Activated T-helper 1 cell treated with anti-CD3 and anti-CD28 coated beads, Interleukin-12 subunit alpha, Interleukin-12 subunit beta, Interleukin-2, Interleukin-4 antibody, amounts not matched to agents 30 ng/mL and 10 ng/mL and 1 ng/mL, durations not matched to agents 14 hours and 24 hours and 36 hours (primary cell): ENCODE measurements around the gene SAA4. TPM values are rescaled to one million over a fixed set of nuclear protein-coding genes. Genes with fewer than 3 reads are reported as not detected.
"Not testable (repeated sequence)": the region's sequence is repeated elsewhere in the genome, so short reads cannot be mapped to it uniquely, and the experiment has no call there.

Source experiments
- DNase-seq: peaks from one replicate; pipeline ENCODE4 v3.0.0; 2021; ENCODE audit warnings: low spot score
- H3K27ac Mint-ChIP-seq: one replicate; pipeline ENCODE4 v1.8.0; 2021; ENCODE audit warnings: mild to moderate bottlenecking, mixed read lengths
- H3K27me3 Mint-ChIP-seq: one replicate; pipeline ENCODE4 v1.8.0; 2022; ENCODE audit warnings: mild to moderate bottlenecking, moderate library complexity, mixed read lengths; ENCODE audit not compliant: insufficient read depth
- H3K36me3 Mint-ChIP-seq: one replicate; pipeline ENCODE4 v1.8.0; 2021; ENCODE audit warnings: low read depth, mixed read lengths
- H3K4me1 Mint-ChIP-seq: one replicate; pipeline ENCODE4 v1.8.0; 2021; ENCODE audit warnings: low read depth, mixed read lengths
- H3K4me3 Mint-ChIP-seq: one replicate; pipeline ENCODE4 v1.8.0; 2021; ENCODE audit warnings: mild to moderate bottlenecking, moderate library complexity, mixed read lengths
- H3K9me3 Mint-ChIP-seq: one replicate; pipeline ENCODE4 v1.8.0; 2021; ENCODE audit warnings: mixed read lengths
- intact Hi-C: fragments of 100-400 bp; cut with micrococcal nuclease; formaldehyde crosslinking; loops from one replicate; pipeline ENCODE4 v1.15.1; 2024
- total RNA-seq: library from RNA; stranded (reverse); gene quantifications from 2 replicates; pipeline ENCODE4 v1.2.3, GENCODE V29; 2022

The SAA4 gene, protein sequence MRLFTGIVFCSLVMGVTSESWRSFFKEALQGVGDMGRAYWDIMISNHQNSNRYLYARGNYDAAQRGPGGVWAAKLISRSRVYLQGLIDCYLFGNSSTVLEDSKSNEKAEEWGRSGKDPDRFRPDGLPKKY
- total RNA-seq, result not detected in 2 replicates

DNA sequence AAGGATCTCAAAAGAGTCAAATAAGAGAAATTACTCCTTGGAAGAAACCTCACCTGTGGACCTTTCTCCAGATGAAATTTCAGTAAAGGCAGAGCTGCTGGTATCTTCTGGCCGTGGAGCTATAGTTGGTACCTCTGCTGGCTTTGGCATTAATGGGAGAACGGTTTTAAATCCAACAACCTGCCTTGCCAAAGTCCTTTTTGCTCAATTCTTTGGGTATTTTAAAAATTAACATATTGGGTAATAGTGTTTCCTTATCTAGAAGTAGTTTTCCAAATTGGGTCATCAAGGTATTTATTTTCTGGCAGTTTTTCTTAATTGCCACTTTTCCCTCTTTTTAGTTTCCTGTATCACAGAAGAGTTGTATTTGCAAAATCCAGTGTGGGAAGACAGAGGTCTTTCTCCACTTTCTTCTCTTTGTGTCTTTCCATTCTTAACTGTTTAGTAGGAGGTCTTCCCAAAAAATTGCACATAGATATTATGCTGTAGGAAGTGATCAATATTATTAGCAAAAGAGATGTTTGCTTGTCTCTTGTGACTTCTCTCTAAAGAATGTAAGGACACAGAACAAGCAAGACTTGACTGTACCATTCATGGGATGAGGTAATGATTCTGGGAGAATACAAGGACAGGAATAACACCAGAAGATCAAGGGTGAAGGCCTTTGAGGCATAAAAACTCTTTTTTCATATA, at the start of gene SAA4:
SAA4 (minus strand) TSS at position 139 of the 693 bp plus-strand sequence. CDS start 876 bp downstream, outside the sequence.
- no peaks in the 10 kb centered on the region for H3K36me3 Mint-ChIP-seq
- peak within 1 kb of the TSS; percentile 32 for H3K27ac Mint-ChIP-seq
- no peak for DNase-seq
- H3K9me3 Mint-ChIP-seq, result no peaks in the 10 kb centered on the region
- H3K4me3 Mint-ChIP-seq, result no peak within 1 kb of the TSS
- no peaks in the 10 kb centered on the region for H3K4me1 Mint-ChIP-seq
- H3K27me3 Mint-ChIP-seq, result peaks cover 48% of the 10 kb centered on the region
- intact Hi-C loops, result no loop called here

DNA sequence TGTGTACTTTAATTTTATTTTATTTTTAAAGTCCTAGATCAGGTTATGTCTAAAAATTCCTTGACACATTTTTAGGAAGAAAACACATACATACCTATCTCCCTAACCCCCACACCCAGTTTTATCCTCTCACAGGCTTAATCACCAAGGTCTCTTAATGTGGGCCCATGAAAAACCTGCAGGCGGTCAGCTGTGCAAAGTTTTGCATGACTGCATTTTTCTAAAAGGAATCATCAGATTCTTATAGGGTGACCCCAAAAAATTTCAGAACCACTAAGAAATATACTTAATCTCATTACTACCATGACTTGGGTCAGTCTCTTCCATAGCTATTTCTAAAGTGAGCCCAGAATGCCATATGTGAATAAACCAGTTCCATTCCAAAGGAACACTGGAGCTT, 49.2 kb upstream of the SAA4 start:
- H3K4me3 Mint-ChIP-seq, result no peak overlapping the region
- H3K27ac Mint-ChIP-seq, result no peak overlapping the region
- DNase-seq, result no peak
- no peaks in the 10 kb centered on the region for H3K27me3 Mint-ChIP-seq
- intact Hi-C loops, result no loop called here
- no peaks in the 10 kb centered on the region for H3K9me3 Mint-ChIP-seq
- peaks cover 42% of the 10 kb centered on the region for H3K36me3 Mint-ChIP-seq
- peaks cover 6% of the 10 kb centered on the region for H3K4me1 Mint-ChIP-seq

DNA sequence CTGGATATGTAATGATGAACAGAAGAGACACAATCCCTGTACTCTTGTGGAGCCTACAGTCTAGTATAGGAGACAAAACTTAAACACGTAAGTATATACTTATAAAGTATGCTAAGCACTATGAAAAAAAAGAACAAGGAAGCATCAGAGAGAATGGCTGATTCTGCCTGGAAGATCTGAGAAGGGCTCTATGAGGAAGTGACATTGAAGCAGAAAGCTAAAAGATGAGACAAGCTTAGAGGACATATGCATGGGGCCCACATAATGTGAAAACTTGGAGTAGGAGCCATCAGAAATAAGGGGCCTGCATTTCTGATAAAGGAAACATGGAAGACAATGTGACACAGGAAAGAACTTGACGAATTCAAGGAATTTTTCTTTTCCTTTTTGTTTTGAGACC, 46.0 kb upstream of the SAA4 start:
- H3K4me1 Mint-ChIP-seq, result peaks cover 24% of the 10 kb centered on the region
- no peak overlapping the region for H3K4me3 Mint-ChIP-seq
- no peak overlapping the region for H3K27ac Mint-ChIP-seq
- H3K9me3 Mint-ChIP-seq, result no peaks in the 10 kb centered on the region
- peaks cover 49% of the 10 kb centered on the region for H3K36me3 Mint-ChIP-seq
- DNase-seq, result no peak
- intact Hi-C loops, result loop anchor here (5.0 kb wide), 1 partner anchor 40 kb away; no protein-coding TSS in a partner anchor
- H3K27me3 Mint-ChIP-seq, result no peaks in the 10 kb centered on the region

DNA sequence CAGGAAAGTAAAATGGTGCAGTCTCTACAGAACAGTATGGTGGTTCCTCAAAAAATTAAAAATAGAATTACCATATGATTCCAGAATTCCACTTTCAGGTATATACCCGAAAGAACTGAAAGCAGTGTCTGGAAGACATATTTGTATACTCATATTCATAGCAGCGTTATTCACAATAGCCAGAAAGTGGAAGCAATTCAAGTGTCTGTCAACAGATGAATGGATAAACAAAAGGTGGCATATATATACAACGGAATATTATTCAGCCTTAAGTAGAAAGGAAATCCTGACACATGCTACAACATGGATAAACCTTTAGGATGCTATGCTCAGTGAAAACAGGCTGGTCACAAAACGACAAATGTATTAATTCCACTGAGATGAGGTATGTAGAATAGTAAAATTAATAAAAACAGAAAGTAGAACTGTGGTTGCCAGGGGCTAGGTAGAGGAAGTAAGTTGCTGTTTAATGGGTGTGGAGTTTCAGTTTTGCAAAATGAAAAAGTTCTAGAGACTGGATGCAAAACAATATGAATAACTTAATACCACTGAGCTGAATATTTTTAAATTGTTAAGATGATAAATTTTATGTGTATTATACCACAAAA, 43.9 kb upstream of the SAA4 start:
- peaks cover 44% of the 10 kb centered on the region for H3K36me3 Mint-ChIP-seq
- intact Hi-C loops, result loop anchor here (5.0 kb wide), 1 partner anchor 38 kb away; no protein-coding TSS in a partner anchor

DNA sequence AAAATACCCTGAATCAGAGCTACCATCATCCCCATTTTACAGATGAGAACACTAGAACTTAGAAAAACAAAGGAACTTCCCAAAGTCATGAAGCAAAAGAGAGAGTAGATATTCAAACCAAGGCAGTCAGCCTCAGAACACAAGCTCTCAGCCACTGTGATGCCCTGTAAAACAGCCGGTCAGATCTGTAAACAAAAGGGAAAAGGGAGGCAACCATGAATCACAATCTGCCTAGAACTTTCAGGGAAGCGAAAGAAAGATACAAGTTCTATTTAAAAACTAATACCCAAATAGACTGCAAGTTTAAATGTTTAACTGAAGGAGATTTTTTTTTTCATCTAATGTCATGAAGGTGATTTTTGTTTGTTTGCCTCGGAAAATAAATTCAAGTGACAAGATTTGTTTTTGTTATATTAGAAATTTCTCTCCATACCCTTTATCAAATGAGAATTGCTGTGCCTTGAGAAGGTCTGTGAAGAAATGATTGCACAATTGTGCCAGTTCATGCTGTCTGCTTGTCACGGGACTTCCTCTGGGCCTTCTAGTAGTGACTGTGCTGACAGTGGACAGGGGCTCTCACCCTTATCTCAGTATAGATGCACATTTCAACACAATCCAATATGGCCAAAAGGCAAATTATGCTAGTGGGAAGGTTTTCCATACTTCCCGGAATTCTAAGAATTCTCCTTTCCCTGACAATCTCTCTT, 41.1 kb upstream of the SAA4 start:
- no peak overlapping the region for H3K27ac Mint-ChIP-seq
- H3K4me1 Mint-ChIP-seq, result peaks cover 24% of the 10 kb centered on the region
- intact Hi-C loops, result no loop called here
- no peaks in the 10 kb centered on the region for H3K9me3 Mint-ChIP-seq
- H3K36me3 Mint-ChIP-seq, result peaks cover 37% of the 10 kb centered on the region
- no peak overlapping the region for H3K4me3 Mint-ChIP-seq
- no peak for DNase-seq
- no peaks in the 10 kb centered on the region for H3K27me3 Mint-ChIP-seq

More for the DNA sequence above, 43.9 kb upstream of the SAA4 start:
- Mint-ChIP-seq H3K9me3 (no peaks in the 10 kb centered on the region), H3K27me3 (no peaks in the 10 kb centered on the region), H3K4me3 (peak overlapping the region; percentile 57), H3K27ac (peak overlapping the region; percentile 70), H3K4me1 (peaks cover 24% of the 10 kb centered on the region)
- no peak for DNase-seq

DNA sequence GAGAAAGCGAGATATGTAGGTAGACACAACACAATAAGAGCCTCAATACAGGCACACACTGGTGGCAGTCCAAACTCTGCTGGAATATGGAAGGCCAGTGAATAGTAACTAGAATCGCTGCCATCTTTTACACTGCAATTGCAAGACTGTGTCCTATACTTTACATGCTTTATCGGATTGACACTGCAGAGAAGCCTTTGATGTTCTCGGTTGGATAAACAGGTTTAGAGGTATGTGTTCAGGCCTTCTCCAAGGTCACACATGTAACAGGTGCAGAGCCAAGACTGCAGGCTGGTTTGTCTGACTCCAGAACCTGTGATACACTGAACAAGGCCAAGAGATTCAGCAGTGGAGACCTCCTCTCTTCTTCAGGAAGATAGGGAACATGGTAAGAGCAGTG, 34.6 kb upstream of the SAA4 start:
- no peak overlapping the region for H3K27ac Mint-ChIP-seq
- no peak for DNase-seq
- H3K4me3 Mint-ChIP-seq, result no peak overlapping the region
- H3K4me1 Mint-ChIP-seq, result no peaks in the 10 kb centered on the region
- peaks cover 1% of the 10 kb centered on the region for H3K27me3 Mint-ChIP-seq
- intact Hi-C loops, result no loop called here
- peaks cover 6% of the 10 kb centered on the region for H3K36me3 Mint-ChIP-seq
- no peaks in the 10 kb centered on the region for H3K9me3 Mint-ChIP-seq

DNA sequence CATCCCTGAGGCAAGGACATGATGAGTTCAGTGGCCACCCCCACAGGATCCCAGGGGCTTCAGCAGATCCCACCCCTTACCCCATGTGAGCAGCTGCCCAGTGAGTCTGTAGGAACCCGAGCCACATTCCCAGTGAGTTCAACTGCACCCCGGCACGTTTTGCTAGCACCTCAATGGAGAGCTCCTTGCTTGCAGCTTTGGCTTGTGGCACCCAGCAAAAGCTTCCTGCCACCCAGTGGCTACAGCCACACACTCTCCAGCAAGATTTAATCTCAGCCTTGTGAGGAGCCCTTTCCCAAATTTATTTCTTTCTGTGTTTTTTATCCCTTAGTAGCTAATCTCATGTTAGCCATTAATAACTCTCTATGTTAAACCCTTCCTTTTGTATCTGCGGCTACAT, 33.5 kb upstream of the SAA4 start:
- H3K36me3 Mint-ChIP-seq, result peaks cover 4% of the 10 kb centered on the region
- no peak overlapping the region for H3K27ac Mint-ChIP-seq
- H3K4me3 Mint-ChIP-seq, result no peak overlapping the region
- H3K27me3 Mint-ChIP-seq, result peaks cover 4% of the 10 kb centered on the region
- H3K9me3 Mint-ChIP-seq, result no peaks in the 10 kb centered on the region
- DNase-seq, result no peak
- no peaks in the 10 kb centered on the region for H3K4me1 Mint-ChIP-seq
- intact Hi-C loops, result no loop called here

DNA sequence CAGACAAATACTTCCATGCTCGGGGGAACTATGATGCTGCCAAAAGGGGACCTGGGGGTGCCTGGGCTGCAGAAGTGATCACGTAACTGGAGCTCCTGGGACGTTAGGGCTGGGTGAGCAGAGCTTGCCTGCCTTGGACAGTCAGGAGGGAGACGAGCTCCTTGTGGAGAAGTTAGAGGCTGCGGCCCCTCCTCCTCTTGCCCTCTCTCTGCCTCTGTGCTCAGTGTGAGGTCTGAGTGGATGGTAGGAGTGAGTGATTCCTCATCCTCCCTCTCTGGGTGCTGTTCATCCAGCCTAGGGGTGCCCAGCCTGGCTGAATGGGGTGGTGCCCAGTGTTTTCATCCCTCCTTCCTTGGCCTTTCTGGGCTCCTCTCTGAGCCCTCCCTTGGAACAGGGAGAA, 32.6 kb upstream of the SAA4 start:
- H3K36me3 Mint-ChIP-seq, H3K4me3 Mint-ChIP-seq, DNase-seq, H3K27ac Mint-ChIP-seq, H3K27me3 Mint-ChIP-seq, H3K9me3 Mint-ChIP-seq, H3K4me1 Mint-ChIP-seq, intact Hi-C loops: not testable (repeated sequence)

DNA sequence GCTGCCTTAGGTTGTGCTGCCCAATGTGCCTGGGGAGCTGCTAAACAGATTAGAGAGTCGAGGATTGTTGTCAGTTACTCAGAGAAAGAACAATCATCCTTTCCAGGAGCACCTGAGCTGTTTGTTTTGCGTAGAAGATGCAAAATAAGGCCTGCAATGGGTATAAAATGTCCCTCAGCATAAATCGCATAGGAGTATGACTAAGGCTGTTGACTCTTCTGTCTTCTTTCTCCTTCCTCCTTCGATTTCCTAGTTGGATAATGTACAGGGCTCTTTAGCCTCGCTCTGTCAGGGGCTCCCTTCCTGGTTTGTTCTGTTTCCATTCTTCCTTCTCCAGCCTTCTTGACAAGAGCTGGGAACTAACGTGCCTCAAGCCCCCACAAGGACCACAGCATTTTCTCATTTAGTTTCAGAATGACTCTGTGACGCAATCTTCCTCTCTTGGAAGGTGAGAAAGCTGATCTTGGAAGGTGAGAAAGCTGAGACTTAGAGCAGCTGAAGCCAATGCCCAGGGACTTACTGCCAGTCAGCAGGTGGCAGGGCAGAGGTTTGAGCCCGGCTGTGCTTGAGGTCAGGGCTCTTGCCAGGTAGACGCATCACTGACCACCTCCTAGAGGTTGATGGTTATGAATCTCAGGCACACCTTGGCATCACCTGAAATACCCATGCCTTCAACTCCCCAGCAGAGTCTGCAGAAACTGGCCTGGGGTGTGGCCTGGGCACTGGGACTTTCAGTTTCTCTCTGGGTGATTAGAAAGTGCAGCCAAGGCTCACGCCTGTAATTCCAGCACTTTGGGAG, 30.9 kb upstream of the SAA4 start:
- H3K4me1 Mint-ChIP-seq, H3K4me3 Mint-ChIP-seq, H3K36me3 Mint-ChIP-seq, intact Hi-C loops, H3K27ac Mint-ChIP-seq, H3K27me3 Mint-ChIP-seq, DNase-seq, H3K9me3 Mint-ChIP-seq: not testable (repeated sequence)

DNA sequence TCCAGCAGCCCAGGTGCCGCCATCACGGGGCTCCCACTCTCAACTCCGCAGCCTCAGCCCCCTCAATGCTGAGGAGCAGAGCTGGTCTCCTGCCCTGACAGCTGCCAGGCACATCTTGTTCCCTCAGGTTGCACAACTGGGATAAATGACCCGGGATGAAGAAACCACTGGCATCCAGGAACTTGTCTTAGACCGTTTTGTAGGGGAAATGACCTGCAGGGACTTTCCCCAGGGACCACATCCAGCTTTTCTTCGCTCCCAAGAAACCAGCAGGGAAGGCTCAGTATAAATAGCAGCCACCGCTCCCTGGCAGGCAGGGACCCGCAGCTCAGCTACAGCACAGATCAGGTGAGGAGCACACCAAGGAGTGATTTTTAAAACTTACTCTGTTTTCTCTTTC, 29.3 kb upstream of the SAA4 start, which contains the start of gene SAA1:
SAA1 (plus strand) TSS at position 316 of the 400 bp plus-strand sequence. CDS start 624 bp downstream, outside the sequence.
- intact Hi-C loops, result no loop called here
- peaks cover 3% of the 10 kb centered on the region for H3K27me3 Mint-ChIP-seq
- no peaks in the 10 kb centered on the region for H3K4me1 Mint-ChIP-seq

DNA sequence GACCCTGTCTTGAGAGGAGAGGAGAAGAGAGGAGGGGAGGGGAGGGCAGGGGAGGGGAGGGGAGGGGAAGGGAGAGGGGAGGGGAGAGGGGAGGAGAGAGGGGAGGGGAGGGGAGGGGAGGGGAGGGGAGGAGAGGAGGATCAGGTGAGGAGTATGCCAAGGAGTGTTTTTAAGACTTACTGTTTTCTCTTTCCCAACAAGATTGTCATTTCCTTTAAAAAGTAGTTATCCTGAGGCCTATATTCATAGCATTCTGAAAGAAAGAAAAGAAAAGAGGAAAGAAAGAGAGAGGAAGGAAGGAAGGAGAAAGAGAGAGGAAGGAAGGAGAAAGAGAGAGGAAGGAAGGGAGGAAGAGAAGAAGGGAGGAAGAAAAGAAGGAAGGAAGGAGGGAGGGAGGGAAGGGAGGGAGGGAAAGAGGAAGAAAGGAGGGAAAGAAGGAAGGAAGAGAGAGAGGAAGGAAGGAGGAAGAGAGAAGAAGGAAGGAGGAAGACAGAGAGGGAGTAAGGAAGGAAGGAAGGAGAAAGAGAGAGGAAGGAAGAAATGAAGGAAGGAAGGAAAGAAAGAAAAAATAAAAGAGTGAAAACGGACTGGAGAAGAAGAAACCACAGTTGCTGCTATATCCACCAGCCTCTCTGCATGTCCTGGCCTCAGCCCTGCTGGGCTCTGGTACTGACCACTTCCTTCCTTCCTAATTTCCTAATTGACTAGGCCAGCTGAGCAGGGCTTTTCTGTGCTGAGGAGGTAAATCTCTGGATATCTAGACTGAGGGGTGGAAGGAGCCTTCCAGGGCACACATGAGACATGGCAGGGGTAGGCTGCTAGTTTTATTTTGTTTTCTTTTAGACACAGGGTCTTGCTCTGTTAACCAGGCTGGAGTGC, 28.3 kb upstream of the SAA4 start:
- Mint-ChIP-seq H3K4me1 (no peaks in the 10 kb centered on the region), H3K27ac (no peak overlapping the region), H3K36me3 (no peaks in the 10 kb centered on the region), H3K9me3 (no peaks in the 10 kb centered on the region), H3K4me3 (no peak overlapping the region), H3K27me3 (peaks cover 3% of the 10 kb centered on the region)
- DNase-seq, result no peak
- intact Hi-C loops, result no loop called here

More for the DNA sequence above, 29.3 kb upstream of the SAA4 start, which contains the start of gene SAA1:
- Mint-ChIP-seq H3K9me3 (no peaks in the 10 kb centered on the region), H3K36me3 (no peaks in the 10 kb centered on the region), H3K27ac (no peak within 1 kb of the TSS), H3K4me3 (no peak within 1 kb of the TSS)
- no peak for DNase-seq

DNA sequence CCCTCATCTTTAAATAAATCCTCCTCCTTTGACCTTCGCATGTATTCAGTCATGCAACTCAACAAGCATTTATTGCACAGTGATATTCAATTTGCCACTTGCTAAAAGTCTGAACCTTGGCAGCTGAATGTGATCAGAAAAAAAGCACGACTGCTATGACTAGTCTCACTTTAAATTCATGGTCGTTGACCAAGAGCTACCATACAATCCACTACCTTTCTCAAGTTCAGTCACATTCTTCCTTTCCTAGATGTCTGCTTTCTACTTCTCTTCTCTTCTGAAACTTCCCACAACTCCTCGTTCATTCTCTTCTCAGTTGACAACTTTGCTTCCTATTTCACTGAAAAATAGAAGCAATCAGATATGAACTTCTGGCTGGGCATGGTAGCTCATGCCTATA, 27.4 kb upstream of the SAA4 start:
- Mint-ChIP-seq H3K9me3 (no peaks in the 10 kb centered on the region), H3K27me3 (peaks cover 3% of the 10 kb centered on the region), H3K4me3 (no peak overlapping the region), H3K4me1 (no peaks in the 10 kb centered on the region), H3K36me3 (no peaks in the 10 kb centered on the region), H3K27ac (no peak overlapping the region)
- intact Hi-C loops, result no loop called here
- DNase-seq, result no peak
